Activated T-cell treated with anti-CD3 and anti-CD28 coated beads, Interleukin-2, amount 50 U/mL, for 24 hours (primary cell): ENCODE results near the gene ITGAV.
A peak's percentile ranks its signal among the peaks of the same experiment; 100 is the strongest.

ENCODE experiments used
- DNase-seq: peaks from one replicate; pipeline ENCODE4 v3.0.0-alpha.2; 2020
- H3K27ac Mint-ChIP-seq: 2 replicates; pipeline ENCODE4 v1.8.0; 2020; ENCODE audit warnings: mild to moderate bottlenecking, mixed read lengths
- H3K27me3 Mint-ChIP-seq: 2 replicates; pipeline ENCODE4 v1.8.0; 2020; ENCODE audit warnings: mixed read lengths
- H3K36me3 Mint-ChIP-seq: 2 replicates; pipeline ENCODE4 v1.8.0; 2020; ENCODE audit warnings: low read depth, mixed read lengths
- H3K4me1 Mint-ChIP-seq: 2 replicates; pipeline ENCODE4 v1.8.0; 2020; ENCODE audit warnings: low read depth, mixed read lengths
- H3K4me3 Mint-ChIP-seq: 2 replicates; pipeline ENCODE4 v1.8.0; 2020; ENCODE audit warnings: mild to moderate bottlenecking, moderate library complexity, mixed read lengths
- H3K9me3 Mint-ChIP-seq: 2 replicates; pipeline ENCODE4 v1.8.0; 2020; ENCODE audit warnings: mixed read lengths

ITGAV gene

DNA sequence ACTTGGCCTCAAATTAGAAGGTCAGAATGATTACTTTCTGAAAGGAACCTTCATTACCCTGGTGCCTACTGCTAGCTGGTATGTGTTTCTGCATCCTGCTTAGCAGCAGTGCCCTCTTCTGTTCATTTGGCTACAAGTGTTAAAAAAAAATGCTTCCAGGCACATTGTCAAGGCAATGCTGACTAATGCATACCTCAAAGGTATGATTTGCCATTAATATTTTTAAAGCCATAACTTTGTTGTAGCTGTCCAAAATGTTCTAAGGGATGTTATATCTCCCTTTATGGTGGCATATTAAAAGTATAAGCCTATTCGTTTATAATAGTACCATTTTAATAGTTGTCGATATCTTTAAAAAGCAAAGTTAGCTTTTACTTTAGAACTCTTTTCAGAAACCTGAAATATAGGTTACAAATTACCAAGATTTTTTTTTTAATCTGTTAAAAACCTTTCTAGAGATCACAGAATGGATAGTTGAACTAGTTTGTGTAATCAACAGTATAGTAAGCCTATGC lies 52.0 kb downstream of the ITGAV start:
- Mint-ChIP-seq H3K4me3 (no peak overlapping the region), H3K9me3 (no peaks in the 10 kb centered on the region), H3K27me3 (no peaks in the 10 kb centered on the region), H3K27ac (peak overlapping the region; percentile 16), H3K36me3 (peaks cover 38% of the 10 kb centered on the region), H3K4me1 (peaks cover 27% of the 10 kb centered on the region)
- no peak for DNase-seq

DNA sequence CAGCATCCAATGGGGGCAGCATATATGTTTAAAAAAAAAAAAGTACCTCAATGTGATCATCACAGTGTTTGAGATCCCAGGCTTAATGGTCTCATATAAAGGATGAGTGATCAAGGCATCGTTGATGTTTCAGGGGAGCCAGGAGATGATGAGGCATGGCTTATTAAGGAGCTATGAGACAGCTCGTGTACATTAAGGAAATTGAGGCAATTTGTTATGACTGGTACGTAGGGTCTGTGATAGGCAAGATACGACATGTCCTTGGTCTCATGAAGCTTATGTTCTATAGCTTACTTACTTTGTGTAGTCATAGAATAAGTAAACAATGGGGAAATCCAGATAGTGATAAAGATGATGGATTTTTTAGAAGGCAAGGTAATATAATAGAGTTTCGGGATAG lies 54.9 kb downstream of the ITGAV start:
- Mint-ChIP-seq H3K36me3 (peaks cover 35% of the 10 kb centered on the region), H3K27me3 (no peaks in the 10 kb centered on the region), H3K9me3 (no peaks in the 10 kb centered on the region), H3K4me3 (no peak overlapping the region), H3K27ac (no peak overlapping the region), H3K4me1 (peaks cover 18% of the 10 kb centered on the region)
- DNase-seq: no peak

DNA sequence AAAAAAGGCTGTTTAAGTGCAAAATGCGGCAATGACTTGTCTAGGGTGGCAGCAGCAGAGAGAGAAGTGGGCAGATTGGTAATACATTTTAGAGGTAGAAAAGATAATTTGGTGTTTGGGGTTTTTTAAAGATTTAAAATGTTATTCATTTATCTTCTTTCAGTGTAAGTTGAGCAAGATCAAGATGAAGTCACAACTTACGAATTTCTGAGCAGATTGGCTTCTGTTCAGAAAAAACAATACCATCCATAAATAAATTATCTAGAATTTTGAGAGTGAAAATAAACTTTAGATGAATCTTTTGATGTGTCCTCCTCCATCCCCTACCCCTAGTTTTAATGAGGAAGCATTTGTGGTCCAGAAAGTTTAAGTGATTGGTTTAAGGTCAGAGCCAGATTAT lies 56.1 kb downstream of the ITGAV start:
- Mint-ChIP-seq H3K27ac (no peak overlapping the region), H3K4me1 (peaks cover 7% of the 10 kb centered on the region), H3K4me3 (no peak overlapping the region), H3K9me3 (no peaks in the 10 kb centered on the region), H3K36me3 (peaks cover 33% of the 10 kb centered on the region), H3K27me3 (no peaks in the 10 kb centered on the region)
- no peak for DNase-seq

DNA sequence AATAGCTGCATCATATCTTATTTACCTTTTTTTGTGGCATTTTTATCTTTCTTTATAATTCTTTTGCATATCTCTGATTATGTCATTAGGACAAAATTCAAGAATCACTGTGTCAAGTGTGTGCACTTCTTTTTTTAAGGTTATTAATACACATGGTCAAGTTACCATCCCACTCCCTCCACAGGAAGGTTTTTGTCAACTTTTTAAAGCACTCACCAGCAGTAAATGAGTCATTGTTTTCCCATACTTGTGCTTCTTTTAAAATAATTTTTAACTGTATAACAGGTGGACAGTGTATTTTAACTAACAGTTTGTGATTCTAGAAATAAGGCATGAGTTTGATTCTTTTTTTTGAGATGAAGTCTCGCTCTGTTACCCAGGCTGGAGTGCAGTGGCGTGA lies 58.3 kb downstream of the ITGAV start:
- Mint-ChIP-seq H3K27ac (no peak overlapping the region), H3K4me1 (no peaks in the 10 kb centered on the region), H3K9me3 (no peaks in the 10 kb centered on the region), H3K36me3 (peaks cover 20% of the 10 kb centered on the region), H3K4me3 (no peak overlapping the region), H3K27me3 (no peaks in the 10 kb centered on the region)
- no peak for DNase-seq

DNA sequence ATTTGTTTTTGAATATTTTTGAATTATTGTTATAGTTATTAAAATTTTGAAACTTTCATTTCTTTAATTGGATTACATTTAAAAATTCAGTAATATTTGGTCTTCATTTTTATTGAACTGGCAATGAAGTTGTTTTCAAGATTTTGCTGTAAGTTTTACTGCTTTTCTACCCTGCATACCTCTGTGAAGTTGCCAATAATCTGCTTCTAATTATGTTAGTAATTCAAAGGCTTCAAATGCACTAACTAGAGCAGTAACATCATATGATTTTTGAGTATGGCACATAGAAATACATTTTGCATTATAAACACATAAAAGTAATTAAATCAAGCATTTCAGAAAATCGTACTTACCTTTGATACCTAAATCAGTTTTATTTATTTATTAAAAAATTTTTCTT lies 63.7 kb downstream of the ITGAV start:
- Mint-ChIP-seq H3K27ac (no peak overlapping the region), H3K9me3 (no peaks in the 10 kb centered on the region), H3K4me3 (no peak overlapping the region), H3K27me3 (no peaks in the 10 kb centered on the region), H3K4me1 (no peaks in the 10 kb centered on the region), H3K36me3 (peaks cover 35% of the 10 kb centered on the region)
- DNase-seq: no peak

DNA sequence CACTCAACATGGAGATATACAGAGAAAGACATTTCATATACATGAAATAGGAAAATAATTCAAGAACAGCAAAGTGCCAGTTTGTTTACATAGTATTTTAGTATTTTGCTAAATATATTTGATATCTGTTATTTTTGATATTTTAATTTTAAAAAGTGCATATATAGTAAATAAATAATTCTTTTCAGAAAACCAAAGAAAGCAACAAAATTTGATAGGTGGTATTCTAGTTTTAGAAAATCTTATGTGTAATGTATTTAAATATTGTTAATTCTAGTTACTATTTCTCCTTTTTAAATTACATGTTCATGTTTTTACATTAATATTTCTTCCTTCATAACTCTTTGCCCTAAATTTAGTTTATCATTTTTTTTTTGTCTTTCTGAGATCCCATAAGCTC lies 69.5 kb downstream of the ITGAV start:
- Mint-ChIP-seq H3K4me1 (no peaks in the 10 kb centered on the region), H3K9me3 (no peaks in the 10 kb centered on the region), H3K4me3 (no peak overlapping the region), H3K27ac (no peak overlapping the region), H3K27me3 (no peaks in the 10 kb centered on the region), H3K36me3 (peaks cover 51% of the 10 kb centered on the region)
- no peak for DNase-seq

DNA sequence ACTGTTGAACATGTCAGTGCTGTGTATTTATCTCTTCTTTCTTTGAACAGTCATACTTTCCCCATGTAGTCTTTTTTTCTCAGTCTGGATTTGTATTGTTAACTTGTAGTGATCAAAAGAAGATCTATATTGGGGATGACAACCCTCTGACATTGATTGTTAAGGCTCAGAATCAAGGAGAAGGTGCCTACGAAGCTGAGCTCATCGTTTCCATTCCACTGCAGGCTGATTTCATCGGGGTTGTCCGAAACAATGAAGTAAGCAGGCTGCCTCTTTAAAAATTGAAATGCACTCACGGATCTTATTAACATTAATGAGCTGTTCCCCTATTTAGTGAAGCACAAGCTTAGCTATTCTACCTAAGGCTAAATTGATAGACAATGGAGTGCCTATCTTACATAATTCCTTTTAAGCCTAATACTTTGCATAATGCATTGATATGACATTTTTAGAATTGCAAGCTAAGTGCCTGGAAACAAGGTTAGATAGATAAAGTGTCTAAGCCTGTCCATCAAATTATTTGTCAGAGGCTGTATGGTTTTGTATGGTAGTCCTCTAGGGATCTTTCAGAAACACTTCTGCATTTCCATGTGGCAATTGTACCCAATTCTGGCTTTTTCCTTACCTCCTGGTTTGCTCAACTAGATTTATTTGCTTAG lies 74.7 kb downstream of the ITGAV start:
- Mint-ChIP-seq H3K27me3 (no peaks in the 10 kb centered on the region), H3K9me3 (no peaks in the 10 kb centered on the region), H3K36me3 (peaks cover 62% of the 10 kb centered on the region), H3K4me1 (no peaks in the 10 kb centered on the region), H3K4me3 (no peak overlapping the region), H3K27ac (no peak overlapping the region)
- DNase-seq: no peak

DNA sequence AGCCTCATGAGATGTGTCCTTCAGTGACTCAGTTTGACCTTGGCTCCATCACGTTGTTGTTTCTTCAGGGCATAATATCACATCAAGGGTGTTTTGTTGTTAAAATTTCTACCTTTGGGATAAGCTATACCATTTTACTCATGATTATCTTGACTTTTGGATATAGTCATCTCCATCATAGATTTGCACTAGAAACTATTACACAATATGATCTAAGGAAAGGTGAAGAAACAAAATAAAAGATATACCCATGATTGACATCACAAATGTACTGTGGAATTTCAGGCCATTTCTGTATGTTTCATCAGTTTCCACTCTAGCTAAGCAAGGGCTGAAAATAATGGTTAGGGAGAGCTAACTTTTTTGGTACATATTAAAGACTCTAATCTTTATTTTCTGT lies 79.3 kb downstream of the ITGAV start:
- Mint-ChIP-seq H3K4me1 (no peaks in the 10 kb centered on the region), H3K27ac (no peak overlapping the region), H3K9me3 (peaks cover 3% of the 10 kb centered on the region), H3K36me3 (peaks cover 88% of the 10 kb centered on the region), H3K4me3 (no peak overlapping the region), H3K27me3 (no peaks in the 10 kb centered on the region)
- DNase-seq: no peak

DNA sequence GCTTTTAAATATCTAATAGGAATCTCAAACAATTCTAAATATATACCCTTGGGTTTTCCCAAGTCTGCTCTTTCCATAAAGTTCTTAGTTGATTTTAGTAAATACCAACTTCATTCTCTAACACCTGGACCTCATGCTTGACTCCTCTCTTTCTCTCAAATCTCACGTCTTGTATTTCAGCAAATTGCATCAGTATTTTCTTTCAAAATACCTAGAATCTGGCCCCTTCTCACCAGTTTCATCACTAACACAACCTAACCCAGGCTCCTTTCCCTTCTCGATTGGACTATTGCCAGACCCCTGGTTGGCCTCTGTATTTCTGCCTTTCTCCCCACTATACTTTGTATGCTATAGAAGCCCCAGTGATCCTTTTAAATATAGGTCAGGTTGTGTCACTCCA lies 81.0 kb downstream of the ITGAV start:
- Mint-ChIP-seq H3K4me1 (no peaks in the 10 kb centered on the region), H3K27ac (no peak overlapping the region), H3K27me3 (no peaks in the 10 kb centered on the region), H3K36me3 (peaks cover 89% of the 10 kb centered on the region), H3K9me3 (peaks cover 3% of the 10 kb centered on the region), H3K4me3 (no peak overlapping the region)
- DNase-seq: no peak

DNA sequence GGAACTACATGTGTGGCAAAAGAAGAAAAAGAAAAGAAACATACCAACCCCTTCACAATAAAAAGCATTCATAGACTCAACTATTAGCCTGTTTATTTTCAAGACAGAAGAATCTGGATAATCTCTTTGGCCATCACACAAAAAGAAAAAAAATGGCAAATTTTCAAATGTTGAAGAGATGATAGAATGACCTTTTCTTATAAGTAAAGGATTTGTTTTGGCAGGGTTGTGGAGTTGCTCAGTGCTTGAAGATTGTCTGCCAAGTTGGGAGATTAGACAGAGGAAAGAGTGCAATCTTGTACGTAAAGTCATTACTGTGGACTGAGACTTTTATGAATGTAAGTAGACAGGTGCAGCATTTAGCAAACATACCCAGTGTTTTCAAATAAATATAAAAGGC lies 85.5 kb downstream of the ITGAV start:
- Mint-ChIP-seq H3K9me3 (peaks cover 3% of the 10 kb centered on the region), H3K4me1 (no peaks in the 10 kb centered on the region), H3K36me3 (peaks cover 78% of the 10 kb centered on the region), H3K27ac (no peak overlapping the region), H3K27me3 (no peaks in the 10 kb centered on the region), H3K4me3 (no peak overlapping the region)
- DNase-seq: no peak

DNA sequence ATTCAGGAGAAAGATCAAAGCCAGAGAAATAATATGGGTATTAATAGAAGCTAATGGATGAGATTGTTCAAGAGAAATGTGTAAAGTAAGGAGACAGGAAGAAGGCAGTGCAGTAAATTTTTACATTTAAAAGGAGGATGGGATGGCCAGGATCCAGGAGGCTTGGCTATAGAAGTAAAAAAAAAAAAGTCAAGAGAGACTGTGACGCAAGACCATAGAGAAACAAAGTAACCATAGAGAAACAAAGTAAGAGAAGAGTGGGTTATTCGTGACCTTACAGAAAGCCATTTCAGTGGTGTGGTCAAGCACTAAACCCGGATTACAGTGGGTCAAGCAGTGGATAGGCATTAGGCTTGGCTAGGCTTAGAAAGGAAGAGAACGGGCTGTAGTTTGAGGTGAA lies 93.5 kb downstream of the ITGAV start:
- Mint-ChIP-seq H3K27ac (no peak overlapping the region), H3K4me1 (no peaks in the 10 kb centered on the region), H3K27me3 (no peaks in the 10 kb centered on the region), H3K4me3 (no peak overlapping the region), H3K36me3 (peaks cover 10% of the 10 kb centered on the region), H3K9me3 (peaks cover 11% of the 10 kb centered on the region)
- DNase-seq: no peak

DNA sequence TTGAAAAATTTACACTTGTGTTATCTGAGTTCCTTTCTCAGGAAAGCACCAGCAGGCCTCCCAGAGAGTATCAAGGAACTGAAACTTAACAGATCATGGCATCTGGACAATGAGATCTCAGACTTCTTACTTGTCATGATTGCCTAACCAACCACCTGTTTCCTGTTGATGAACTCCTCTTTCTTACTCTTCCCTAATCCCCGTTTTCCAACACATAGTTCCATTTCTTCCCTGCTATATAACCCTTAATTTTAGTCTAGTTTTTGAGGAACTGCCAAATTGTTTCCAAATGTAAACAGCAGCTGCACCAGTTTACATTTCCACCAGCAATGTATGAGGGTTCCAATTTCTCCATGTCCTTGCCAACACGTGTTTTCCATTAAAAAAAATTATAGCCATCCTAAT lies 98.0 kb downstream of the ITGAV start:
- no peaks in the 10 kb centered on the region for H3K36me3 Mint-ChIP-seq
- no peaks in the 10 kb centered on the region for H3K4me1 Mint-ChIP-seq
- no peak for DNase-seq
- H3K27ac Mint-ChIP-seq: no peak overlapping the region
- H3K9me3 Mint-ChIP-seq: peaks cover 11% of the 10 kb centered on the region
- peaks cover 14% of the 10 kb centered on the region for H3K27me3 Mint-ChIP-seq
- no peak overlapping the region for H3K4me3 Mint-ChIP-seq

DNA sequence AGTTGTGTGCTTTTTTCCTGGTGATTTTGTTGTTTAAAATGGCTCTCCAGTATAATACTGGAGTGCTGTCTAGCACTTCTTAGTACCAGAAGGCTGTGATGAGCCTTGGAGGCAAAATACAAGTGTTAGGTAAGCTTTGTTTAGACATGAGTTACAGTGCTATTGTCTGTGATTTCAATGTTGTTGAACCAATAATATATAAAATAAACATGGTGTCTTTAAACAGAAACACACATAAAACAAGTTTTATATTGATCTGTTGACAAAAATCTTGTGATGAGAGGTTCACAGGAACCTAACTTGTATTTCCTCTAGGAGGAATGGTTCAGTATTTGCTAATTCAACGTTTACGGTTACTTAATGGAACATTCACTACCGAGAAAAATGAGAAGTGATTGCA lies 99.0 kb downstream of the ITGAV start:
- Mint-ChIP-seq H3K27ac (no peak overlapping the region), H3K4me1 (no peaks in the 10 kb centered on the region), H3K36me3 (no peaks in the 10 kb centered on the region), H3K27me3 (peaks cover 19% of the 10 kb centered on the region), H3K9me3 (peaks cover 11% of the 10 kb centered on the region), H3K4me3 (no peak overlapping the region)
- DNase-seq: no peak

DNA sequence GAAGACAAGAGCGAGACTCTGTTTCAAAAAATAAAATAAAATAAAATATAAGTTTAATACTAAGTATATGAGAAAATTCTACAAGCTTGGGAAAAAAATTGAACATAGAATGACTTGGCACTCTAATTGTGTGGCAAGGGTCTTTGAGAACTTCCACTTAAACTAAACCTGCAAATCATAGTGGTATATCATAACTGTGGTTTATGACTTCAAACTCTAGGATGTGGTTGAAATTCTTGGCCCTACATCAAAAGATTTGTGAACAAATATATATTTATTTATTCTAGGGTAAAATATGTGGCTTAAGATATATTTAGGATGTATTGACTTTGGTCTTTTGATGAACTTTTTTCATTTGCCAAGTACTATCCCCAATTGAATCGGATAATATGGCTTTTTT lies 100.9 kb downstream of the ITGAV start:
- Mint-ChIP-seq H3K4me3 (no peak overlapping the region), H3K36me3 (no peaks in the 10 kb centered on the region), H3K27ac (no peak overlapping the region), H3K4me1 (peaks cover 10% of the 10 kb centered on the region), H3K27me3 (peaks cover 36% of the 10 kb centered on the region), H3K9me3 (peaks cover 11% of the 10 kb centered on the region)
- no peak for DNase-seq

DNA sequence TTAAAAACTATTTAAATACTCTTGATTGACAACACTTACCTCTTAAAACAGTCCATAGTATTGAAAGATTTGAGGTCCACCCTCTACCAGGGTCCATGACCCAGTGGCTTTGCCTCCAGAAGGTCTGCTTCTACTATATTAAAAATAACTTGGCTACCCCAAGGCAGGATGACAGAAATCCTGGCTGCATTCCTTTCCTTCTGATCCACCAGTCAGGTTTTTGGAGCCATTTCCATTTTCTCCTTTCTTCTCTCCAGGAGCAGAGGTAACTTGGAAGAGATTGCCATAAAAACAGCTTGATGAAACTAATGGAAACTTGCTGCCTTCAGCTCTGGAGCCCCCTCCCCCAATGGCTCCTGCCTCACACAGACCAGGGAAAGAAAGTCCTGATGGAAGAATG lies 101.4 kb downstream of the ITGAV start:
- H3K9me3 Mint-ChIP-seq: peaks cover 11% of the 10 kb centered on the region
- H3K27ac Mint-ChIP-seq: no peak overlapping the region

DNA sequence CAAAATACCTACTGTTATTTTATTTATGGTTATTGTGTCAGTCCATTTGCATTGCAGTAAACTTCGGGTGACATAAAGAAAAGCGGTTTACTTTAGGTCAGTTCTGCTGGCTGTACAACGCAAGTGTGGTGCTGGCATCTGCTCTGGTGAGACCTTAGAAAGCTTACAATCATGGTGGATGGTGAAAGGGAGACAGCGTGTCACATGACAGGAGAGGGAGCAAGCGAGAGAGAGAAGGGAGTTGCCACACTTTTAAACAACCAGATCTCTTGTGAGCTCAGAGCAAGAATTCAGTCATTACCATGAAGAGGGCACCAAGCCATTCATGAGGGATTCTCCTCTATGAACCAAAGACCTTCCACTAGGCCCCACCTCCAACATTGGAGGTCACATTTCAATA lies 102.0 kb downstream of the ITGAV start:
- no peak for DNase-seq
- Mint-ChIP-seq H3K27me3 (peaks cover 44% of the 10 kb centered on the region), H3K9me3 (peaks cover 11% of the 10 kb centered on the region), H3K4me1 (peaks cover 10% of the 10 kb centered on the region), H3K4me3 (no peak overlapping the region), H3K36me3 (no peaks in the 10 kb centered on the region), H3K27ac (no peak overlapping the region)

More for the DNA sequence above, 101.4 kb downstream of the ITGAV start:
- DNase-seq: no peak
- peaks cover 10% of the 10 kb centered on the region for H3K4me1 Mint-ChIP-seq
- peaks cover 38% of the 10 kb centered on the region for H3K27me3 Mint-ChIP-seq
- no peaks in the 10 kb centered on the region for H3K36me3 Mint-ChIP-seq
- no peak overlapping the region for H3K4me3 Mint-ChIP-seq
